Measurements from ENCODE around the gene LEPR. TPM values are rescaled to one million over a fixed set of nuclear protein-coding genes. Genes with fewer than 3 reads are reported as not detected.

Gene LEPR
- polyA plus RNA-seq, 1 donor (not counting 4 experiments of a cell fraction or from before 2014, with no cell fraction given) = 5.5 TPM

DNA sequence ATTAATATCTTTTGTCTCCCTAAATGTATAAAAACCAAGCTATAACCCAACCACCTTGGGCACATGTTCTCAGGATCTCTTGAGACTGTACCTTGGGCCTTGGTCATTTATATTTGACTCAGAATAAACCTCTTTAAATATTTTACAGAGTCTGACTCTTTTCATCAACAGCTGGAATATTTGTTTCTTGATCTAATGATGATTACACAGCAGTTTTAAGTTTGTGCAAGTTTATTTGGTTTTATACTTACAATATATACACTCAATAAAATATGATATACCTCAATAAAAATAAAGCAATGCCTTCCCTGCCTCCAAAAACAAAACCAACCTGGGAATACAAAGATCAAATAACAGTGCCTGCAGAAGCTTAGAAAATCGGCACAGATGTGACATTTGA, 22.0 kb downstream of the LEPR start:
- no peaks in the 10 kb centered on the region for H3K27me3 ChIP-seq (ENCODE audit: control insufficient read depth, extremely low read depth, insufficient read depth, low read length)
- no peaks in the 10 kb centered on the region for H3K4me1 ChIP-seq (ENCODE audit: control insufficient read depth, extremely low read depth, insufficient read depth, low read length)
- H3K4me3 ChIP-seq (ENCODE audit: control insufficient read depth in 2 of 3, extremely low read depth in 1 of 3, insufficient read depth in 2 of 3, low read depth in 1 of 3, low read length in 3 of 3) = no peak overlapping the region
- no peak overlapping the region for H3K4me2 ChIP-seq (ENCODE audit: control insufficient read depth, extremely low read depth, insufficient read depth, low read depth, low read length)
- no peaks in the 10 kb centered on the region for H4K20me1 ChIP-seq (ENCODE audit: control insufficient read depth, extremely low read depth, insufficient read depth, low read length)
- no peaks in the 10 kb centered on the region for H3K36me3 ChIP-seq (ENCODE audit: control insufficient read depth in 2 of 2, extremely low read depth in 1 of 2, insufficient read depth in 2 of 2, low read length in 2 of 2)
- no peaks in the 10 kb centered on the region for H3K9me1 ChIP-seq (ENCODE audit: control insufficient read depth, extremely low read depth, insufficient read depth, low read length)
- TF ChIP-seq, protein P1, sequence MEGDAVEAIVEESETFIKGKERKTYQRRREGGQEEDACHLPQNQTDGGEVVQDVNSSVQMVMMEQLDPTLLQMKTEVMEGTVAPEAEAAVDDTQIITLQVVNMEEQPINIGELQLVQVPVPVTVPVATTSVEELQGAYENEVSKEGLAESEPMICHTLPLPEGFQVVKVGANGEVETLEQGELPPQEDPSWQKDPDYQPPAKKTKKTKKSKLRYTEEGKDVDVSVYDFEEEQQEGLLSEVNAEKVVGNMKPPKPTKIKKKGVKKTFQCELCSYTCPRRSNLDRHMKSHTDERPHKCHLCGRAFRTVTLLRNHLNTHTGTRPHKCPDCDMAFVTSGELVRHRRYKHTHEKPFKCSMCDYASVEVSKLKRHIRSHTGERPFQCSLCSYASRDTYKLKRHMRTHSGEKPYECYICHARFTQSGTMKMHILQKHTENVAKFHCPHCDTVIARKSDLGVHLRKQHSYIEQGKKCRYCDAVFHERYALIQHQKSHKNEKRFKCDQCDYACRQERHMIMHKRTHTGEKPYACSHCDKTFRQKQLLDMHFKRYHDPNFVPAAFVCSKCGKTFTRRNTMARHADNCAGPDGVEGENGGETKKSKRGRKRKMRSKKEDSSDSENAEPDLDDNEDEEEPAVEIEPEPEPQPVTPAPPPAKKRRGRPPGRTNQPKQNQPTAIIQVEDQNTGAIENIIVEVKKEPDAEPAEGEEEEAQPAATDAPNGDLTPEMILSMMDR (optimal IDR thresholded peaks at IDR 0.05 in 1 of 3, IDR thresholded peaks at IDR 0.05 in 1 of 3, conservative IDR thresholded peaks at IDR 0.05 in 1 of 3; ENCODE audit: extremely low read depth in 1 of 3, insufficient read depth in 2 of 3, low read length in 3 of 3) = no peak
- no peak for TF ChIP-seq EZH2 (IDR thresholded peaks at IDR 0.05; ENCODE audit: low read length)
- no peak for DNase-seq (ENCODE audit: low read depth, low spot score)
- no peak for FAIRE-seq
- no peaks in the 10 kb centered on the region for H3K79me2 ChIP-seq (ENCODE audit: control insufficient read depth, insufficient read depth, low read length)
- no peak overlapping the region for H3K27ac ChIP-seq (ENCODE audit: control insufficient read depth, insufficient read depth, low read length)
- H2AFZ ChIP-seq (ENCODE audit: control insufficient read depth, low read length) = no peak overlapping the region
- no peaks in the 10 kb centered on the region for H3K9me3 ChIP-seq (ENCODE audit: control insufficient read depth, low read depth, low read length)
- H3K9ac ChIP-seq (ENCODE audit: control insufficient read depth, extremely low read depth, insufficient read depth, low read length) = no peak overlapping the region
- dilution Hi-C loops (cut with MboI; ENCODE audit: extremely low pct_ligation_motif_present, low sequenced_read_pairs) = no loop called here

DNA sequence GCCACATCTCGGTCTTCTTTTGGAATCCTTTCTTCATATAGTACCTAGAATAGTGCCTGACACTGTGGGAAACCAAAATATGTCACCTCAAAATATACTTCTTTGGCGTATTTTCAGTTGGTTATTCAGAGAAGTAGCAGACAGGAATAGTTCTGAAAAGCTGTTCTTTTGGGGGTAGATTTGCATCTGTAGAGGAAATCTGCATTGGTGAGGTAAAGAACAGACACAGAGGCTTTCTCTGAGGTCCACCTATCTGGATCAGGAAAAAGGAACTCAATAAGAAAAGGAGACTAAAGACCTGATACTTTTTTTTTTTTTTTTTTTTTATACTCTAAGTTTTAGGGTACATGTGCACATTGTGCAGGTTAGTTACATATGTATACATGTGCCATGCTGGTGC, 23.2 kb downstream of the LEPR start:
- FAIRE-seq (no peak), DNase-seq (ENCODE audit: low read depth, low spot score) (no peak)
- H3K9ac ChIP-seq (ENCODE audit: control insufficient read depth, extremely low read depth, insufficient read depth, low read length) = no peak overlapping the region
- H3K4me2 ChIP-seq (ENCODE audit: control insufficient read depth, extremely low read depth, insufficient read depth, low read depth, low read length) = no peak overlapping the region
- H2AFZ ChIP-seq (ENCODE audit: control insufficient read depth, low read length) = no peak overlapping the region
- no peaks in the 10 kb centered on the region for H3K36me3 ChIP-seq (ENCODE audit: control insufficient read depth in 2 of 2, extremely low read depth in 1 of 2, insufficient read depth in 2 of 2, low read length in 2 of 2)
- no peaks in the 10 kb centered on the region for H3K4me1 ChIP-seq (ENCODE audit: control insufficient read depth, extremely low read depth, insufficient read depth, low read length)
- H3K27me3 ChIP-seq (ENCODE audit: control insufficient read depth, extremely low read depth, insufficient read depth, low read length) = no peaks in the 10 kb centered on the region
- H3K9me1 ChIP-seq (ENCODE audit: control insufficient read depth, extremely low read depth, insufficient read depth, low read length) = no peaks in the 10 kb centered on the region
- dilution Hi-C loops (cut with MboI; ENCODE audit: extremely low pct_ligation_motif_present, low sequenced_read_pairs) = no loop called here
- TF ChIP-seq EZH2 (IDR thresholded peaks at IDR 0.05; ENCODE audit: low read length) = no peak
- TF ChIP-seq, protein P1 (optimal IDR thresholded peaks at IDR 0.05 in 1 of 3, IDR thresholded peaks at IDR 0.05 in 1 of 3, conservative IDR thresholded peaks at IDR 0.05 in 1 of 3; ENCODE audit: extremely low read depth in 1 of 3, insufficient read depth in 2 of 3, low read length in 3 of 3) = no peak
- no peaks in the 10 kb centered on the region for H3K79me2 ChIP-seq (ENCODE audit: control insufficient read depth, insufficient read depth, low read length)
- no peak overlapping the region for H3K27ac ChIP-seq (ENCODE audit: control insufficient read depth, insufficient read depth, low read length)
- no peaks in the 10 kb centered on the region for H3K9me3 ChIP-seq (ENCODE audit: control insufficient read depth, low read depth, low read length)
- H4K20me1 ChIP-seq (ENCODE audit: control insufficient read depth, extremely low read depth, insufficient read depth, low read length) = no peaks in the 10 kb centered on the region
- no peak overlapping the region for H3K4me3 ChIP-seq (ENCODE audit: control insufficient read depth in 2 of 3, extremely low read depth in 1 of 3, insufficient read depth in 2 of 3, low read depth in 1 of 3, low read length in 3 of 3)

All from keratinocyte (primary cell).